Mesothelial cell of epicardium (in vitro differentiated cells): ENCODE results near the gene STAG2. TPM values are rescaled to one million over a fixed set of nuclear protein-coding genes. Genes with fewer than 3 reads are reported as not detected.
A peak's percentile ranks its signal among the peaks of the same experiment; 100 is the strongest.

Experiments used
- DNase-seq, 2 experiments: peaks; one replicate each; pipeline ENCODE4 v3.0.0; 2021; ENCODE audit warnings: low spot score in 2 of 2; ENCODE audit not compliant: unreplicated experiment in 2 of 2
- H3K27ac Mint-ChIP-seq: 2 replicates; pipeline ENCODE4 v1.8.0; 2021; ENCODE audit warnings: mixed read lengths
- H3K27me3 Mint-ChIP-seq: 2 replicates; pipeline ENCODE4 v1.8.0; 2021; ENCODE audit warnings: low read depth, mixed read lengths
- H3K36me3 Mint-ChIP-seq: 2 replicates; pipeline ENCODE4 v1.8.0; 2021; ENCODE audit warnings: mixed read lengths
- H3K4me1 Mint-ChIP-seq: 2 replicates; pipeline ENCODE4 v1.8.0; 2021; ENCODE audit warnings: mixed read lengths
- H3K4me3 Mint-ChIP-seq: 2 replicates; pipeline ENCODE4 v1.8.0; 2021; ENCODE audit warnings: mild to moderate bottlenecking, moderate library complexity, mixed read lengths
- H3K9me3 Mint-ChIP-seq: 2 replicates; pipeline ENCODE4 v1.8.0; 2021; ENCODE audit warnings: mixed read lengths
- CTCF ChIP-seq: fragments of 200-600 bp; sonication (generic); IDR thresholded peaks from one replicate; pipeline ENCODE4 v1.5.0; 2021; ENCODE audit warnings: antibody characterized with exemption; ENCODE audit not compliant: unreplicated experiment
- total RNA-seq: library from RNA; stranded (reverse); gene quantifications from 3 replicates; pipeline ENCODE4 v1.2.1, GENCODE V29; 2021

Gene STAG2
- total RNA-seq, 1 donor from 2014 or later, result 57.7 TPM

- Mint-ChIP-seq H3K4me3 (no peak overlapping the region), H3K9me3 (peaks cover 10% of the 10 kb centered on the region), H3K4me1 (peaks cover 16% of the 10 kb centered on the region), H3K36me3 (no peaks in the 10 kb centered on the region), H3K27ac (no peak overlapping the region), H3K27me3 (no peaks in the 10 kb centered on the region)
- no peak for DNase-seq
- TF ChIP-seq CTCF, result no peak
Measured at GRCh38 chrX:123976706-123977316, 15.3 kb downstream of the STAG2 start.

- Mint-ChIP-seq H3K27ac (no peak overlapping the region), H3K36me3 (peaks cover 2% of the 10 kb centered on the region), H3K27me3 (no peaks in the 10 kb centered on the region), H3K4me1 (peaks cover 12% of the 10 kb centered on the region), H3K4me3 (no peak overlapping the region), H3K9me3 (peaks cover 16% of the 10 kb centered on the region)
- TF ChIP-seq CTCF, result no peak
- no peak for DNase-seq
Measured at GRCh38 chrX:123983240-123983639, 21.7 kb downstream of the STAG2 start.

GRCh38 chrX:123986377-123986776 lies 24.9 kb downstream of the STAG2 start:
- TF ChIP-seq CTCF, result no peak
- H3K9me3 Mint-ChIP-seq, result peaks cover 26% of the 10 kb centered on the region
- no peak for DNase-seq
- H3K4me1 Mint-ChIP-seq, result peaks cover 13% of the 10 kb centered on the region
- H3K4me3 Mint-ChIP-seq, result no peak overlapping the region
- no peak overlapping the region for H3K27ac Mint-ChIP-seq
- peaks cover 2% of the 10 kb centered on the region for H3K36me3 Mint-ChIP-seq
- H3K27me3 Mint-ChIP-seq, result no peaks in the 10 kb centered on the region

GRCh38 chrX:123988423-123989111 lies 27.1 kb downstream of the STAG2 start:
- no peaks in the 10 kb centered on the region for H3K36me3 Mint-ChIP-seq
- H3K4me1 Mint-ChIP-seq, result peaks cover 10% of the 10 kb centered on the region
- peak overlapping the region; percentile 81 for H3K27ac Mint-ChIP-seq
- no peak for DNase-seq
- no peaks in the 10 kb centered on the region for H3K27me3 Mint-ChIP-seq
- TF ChIP-seq CTCF, result no peak
- H3K4me3 Mint-ChIP-seq, result no peak overlapping the region
- peaks cover 22% of the 10 kb centered on the region for H3K9me3 Mint-ChIP-seq

GRCh38 chrX:123989235-123989634 lies 27.7 kb downstream of the STAG2 start:
- no peaks in the 10 kb centered on the region for H3K27me3 Mint-ChIP-seq
- H3K9me3 Mint-ChIP-seq, result peaks cover 21% of the 10 kb centered on the region
- H3K36me3 Mint-ChIP-seq, result no peaks in the 10 kb centered on the region

More at GRCh38 chrX:123989235-123989634, 27.7 kb downstream of the STAG2 start:
- TF ChIP-seq CTCF, result no peak
- H3K4me3 Mint-ChIP-seq, result no peak overlapping the region
- no peak for DNase-seq
- no peak overlapping the region for H3K27ac Mint-ChIP-seq
- peaks cover 10% of the 10 kb centered on the region for H3K4me1 Mint-ChIP-seq
